Neural cell (in vitro differentiated cells): ENCODE data around the gene STAT4. TPM values are rescaled to one million over a fixed set of nuclear protein-coding genes. Genes with fewer than 3 reads are reported as not detected.
A peak's percentile ranks its signal among the peaks of the same experiment; 100 is the strongest.

Experiments
- H2AFZ ChIP-seq: fragments of 200-600, 300-800 bp; sonication (generic), shearing (Covaris generic); 2 replicates; pipeline ENCODE4 v1.6.0; 2014; ENCODE audit warnings: low read depth, mild to moderate bottlenecking, antibody characterized with exemption, low read length, moderate library complexity
- H3F3A ChIP-seq: fragments of 200-600 bp; shearing (Covaris generic); 2 replicates; pipeline ENCODE4 v1.6.1; 2016; ENCODE audit warnings: mild to moderate bottlenecking, moderate library complexity, mixed read lengths, antibody characterized with exemption, low read length; ENCODE audit not compliant: insufficient read depth, poor library complexity, severe bottlenecking
- H3K27ac ChIP-seq: fragments of 200-600, 300-800 bp; sonication (generic), shearing (Covaris generic); 2 replicates; pipeline ENCODE4 v1.5.1; 2014; ENCODE audit warnings: mild to moderate bottlenecking, low read length, moderate library complexity
- H3K27me3 ChIP-seq: fragments of 300-800, 200-600 bp; sonication (generic), shearing (Covaris generic); 2 replicates; pipeline ENCODE4 v1.6.0; 2014; ENCODE audit warnings: mild to moderate bottlenecking, low read depth, low read length, moderate library complexity; ENCODE audit not compliant: insufficient read depth
- H3K36me3 ChIP-seq: fragments of 300-800, 200-600 bp; sonication (generic), shearing (Covaris generic); 2 replicates; pipeline ENCODE4 v1.5.1; 2014; ENCODE audit warnings: mild to moderate bottlenecking, antibody characterized with exemption, low read length, moderate library complexity; ENCODE audit not compliant: insufficient read depth
- H3K4me2 ChIP-seq: fragments of 300-800, 200-600 bp; sonication (generic), shearing (Covaris generic); 2 replicates; pipeline ENCODE4 v1.6.0; 2014; ENCODE audit warnings: mild to moderate bottlenecking, low read length
- H3K4me3 ChIP-seq: fragments of 300-800, 200-600 bp; sonication (generic), shearing (Covaris generic); 2 replicates; pipeline ENCODE4 v1.5.1; 2014; ENCODE audit warnings: mild to moderate bottlenecking, low read length, moderate library complexity
- H3K79me2 ChIP-seq: fragments of 200-600 bp; shearing (Covaris generic); replicated peaks from 2 replicates; pipeline ENCODE4 v1.6.0; 2014; ENCODE audit warnings: mild to moderate bottlenecking, low read length, moderate library complexity; ENCODE audit not compliant: insufficient read depth
- H3K9ac ChIP-seq: fragments of 300-800, 200-600 bp; sonication (generic), shearing (Covaris generic); 2 replicates; pipeline ENCODE4 v1.6.1; 2016; ENCODE audit warnings: mild to moderate bottlenecking, low read length, mixed read lengths
- H3K9me2 ChIP-seq: fragments of 200-600 bp; shearing (Covaris generic); 2 replicates; pipeline ENCODE4 v1.6.1; 2016; ENCODE audit warnings: mild to moderate bottlenecking, low read length, mixed read lengths; ENCODE audit not compliant: insufficient read depth
- H3K9me3 ChIP-seq: fragments of 200-600, 300-800 bp; sonication (generic), shearing (Covaris generic); 2 replicates; pipeline ENCODE4 v1.6.1; 2016; ENCODE audit warnings: mild to moderate bottlenecking, mixed run types, low read length, moderate library complexity, mixed read lengths
- H4K20me1 ChIP-seq: fragments of 200-600 bp; shearing (Covaris generic); 2 replicates; pipeline ENCODE4 v1.6.1; 2016; ENCODE audit warnings: mild to moderate bottlenecking, mixed run types; ENCODE audit not compliant: insufficient read depth
- EP300 ChIP-seq: fragments of 450-650 bp; conservative IDR thresholded peaks from 2 replicates; pipeline ENCODE4 v1.6.1; 2014; ENCODE audit warnings: antibody characterized with exemption, mild to moderate bottlenecking, moderate library complexity; ENCODE audit not compliant: poor library complexity, severe bottlenecking
- EZH2 ChIP-seq: fragments of 200-600, 300-800 bp; shearing (Covaris generic), sonication (generic); IDR thresholded peaks from 2 replicates; pipeline ENCODE4 v1.6.1; 2014; ENCODE audit warnings: antibody characterized with exemption, low read length, borderline replicate concordance, mild to moderate bottlenecking; ENCODE audit not compliant: insufficient read depth, poor library complexity, severe bottlenecking
- MXI1 ChIP-seq: fragments of 450-650 bp; conservative IDR thresholded peaks from 2 replicates; pipeline ENCODE4 v1.6.1; 2014; ENCODE audit warnings: antibody characterized with exemption, mild to moderate bottlenecking; ENCODE audit not compliant: poor library complexity, severe bottlenecking
- POLR2AphosphoS5 ChIP-seq: IDR thresholded peaks from 2 replicates; pipeline ENCODE4 v1.6.1; 2012
- RAD21 ChIP-seq: fragments of 450-650 bp; conservative IDR thresholded peaks from 2 replicates; pipeline ENCODE4 v1.6.1; 2014; ENCODE audit warnings: antibody characterized with exemption, mild to moderate bottlenecking, moderate library complexity
- SMC3 ChIP-seq: fragments of 450-650 bp; conservative IDR thresholded peaks from 2 replicates; pipeline ENCODE4 v1.6.1; 2014; ENCODE audit warnings: antibody characterized with exemption, mild to moderate bottlenecking, moderate library complexity; ENCODE audit not compliant: poor library complexity
- TAF1 ChIP-seq: IDR thresholded peaks from 2 replicates; pipeline ENCODE4 v1.6.1; 2012; ENCODE audit warnings: low read depth
- polyA plus RNA-seq: library from polyadenylated mRNA; depleted of rRNA; stranded (reverse); fragments of >200 nt; gene quantifications from 2 replicates; pipeline ENCODE4 v1.2.3, GENCODE V29; 2014
- TF ChIP-seq, protein P1 (sequence below): fragments of 450-650 bp; IDR thresholded peaks from 2 replicates; pipeline ENCODE4 v1.5.1; 2014; ENCODE audit warnings: antibody characterized with exemption, mild to moderate bottlenecking, moderate library complexity; ENCODE audit not compliant: poor library complexity, severe bottlenecking
- TF ChIP-seq, protein P2 (sequence below): IDR thresholded peaks from 2 replicates; pipeline ENCODE4 v1.6.1; 2012; ENCODE audit warnings: borderline replicate concordance

The STAT4 gene
- polyA plus RNA-seq, 1 donor from 2014 or later = 3.7 TPM

DNA sequence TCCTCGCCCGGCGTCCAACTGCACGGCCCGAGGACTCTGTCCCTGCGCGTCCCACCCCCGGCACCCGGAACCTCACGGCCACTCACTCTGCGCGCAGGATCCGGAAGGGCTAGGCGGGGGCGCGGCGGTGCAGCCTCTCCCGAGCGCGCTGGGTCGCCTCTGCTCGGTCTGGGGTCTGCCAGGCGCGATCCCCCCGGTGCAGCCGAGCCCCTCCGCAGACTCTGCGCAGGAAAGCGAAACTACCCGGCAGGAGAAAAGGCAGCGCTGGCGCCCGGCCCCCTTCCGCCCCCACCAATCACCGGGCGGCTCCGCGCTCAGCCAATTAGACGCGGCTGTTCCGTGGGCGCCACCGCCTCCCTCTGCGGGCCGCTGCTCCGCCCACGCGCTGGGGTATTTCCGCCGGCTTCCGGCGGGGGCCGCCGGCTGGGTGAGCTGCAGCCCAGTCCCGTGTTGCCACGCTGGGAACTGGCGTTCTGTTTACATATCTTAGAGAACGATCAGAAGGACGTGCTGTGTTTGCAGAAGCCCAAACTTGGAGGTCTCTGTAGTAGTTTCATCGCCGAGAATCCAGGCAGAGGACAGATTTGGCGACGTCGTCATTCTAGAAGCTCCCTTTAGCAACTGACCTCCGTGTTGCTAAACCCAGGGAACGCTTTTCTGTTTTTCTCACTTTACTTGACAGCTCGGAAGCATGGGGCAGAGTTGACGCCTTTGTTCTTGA, 136.7 kb downstream of the STAT4 start, which contains the start of gene STAT1:
Gene STAT1 (minus strand): TSS at position 240 of the 721 bp plus-strand sequence. CDS start 4,168 bp downstream, outside the sequence.
- H3K36me3 ChIP-seq = no peaks in the 10 kb centered on the region

DNA sequence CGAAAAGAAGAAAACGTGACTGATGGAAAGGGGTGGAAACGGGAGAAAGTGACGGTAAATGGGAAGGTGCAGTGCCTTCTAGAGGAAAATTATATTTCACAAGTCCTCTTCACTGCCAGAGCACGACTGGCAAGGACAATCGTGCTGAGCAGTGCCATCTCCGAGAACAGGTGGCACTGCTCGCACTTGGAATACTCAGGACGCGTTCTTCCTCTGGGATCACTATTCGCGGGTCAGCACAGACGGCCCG, 137.2 kb downstream of the STAT4 start:
- no peaks in the 10 kb centered on the region for H3K36me3 ChIP-seq
- peak overlapping the region; percentile 97 for H2AFZ ChIP-seq
- peak overlapping the region; percentile 96 for H3K4me3 ChIP-seq
- no peaks in the 10 kb centered on the region for H3K79me2 ChIP-seq
- H3K9me3 ChIP-seq = no peaks in the 10 kb centered on the region
- H3K27ac ChIP-seq = no peak overlapping the region
- H3K27me3 ChIP-seq = peaks cover 7% of the 10 kb centered on the region
- no peaks in the 10 kb centered on the region for H4K20me1 ChIP-seq
- H3K4me2 ChIP-seq = peak overlapping the region; percentile 74
- no peaks in the 10 kb centered on the region for H3F3A ChIP-seq
- H3K9me2 ChIP-seq = no peaks in the 10 kb centered on the region
- peak overlapping the region; percentile 65 for H3K9ac ChIP-seq
- TF ChIP-seq, protein P1, sequence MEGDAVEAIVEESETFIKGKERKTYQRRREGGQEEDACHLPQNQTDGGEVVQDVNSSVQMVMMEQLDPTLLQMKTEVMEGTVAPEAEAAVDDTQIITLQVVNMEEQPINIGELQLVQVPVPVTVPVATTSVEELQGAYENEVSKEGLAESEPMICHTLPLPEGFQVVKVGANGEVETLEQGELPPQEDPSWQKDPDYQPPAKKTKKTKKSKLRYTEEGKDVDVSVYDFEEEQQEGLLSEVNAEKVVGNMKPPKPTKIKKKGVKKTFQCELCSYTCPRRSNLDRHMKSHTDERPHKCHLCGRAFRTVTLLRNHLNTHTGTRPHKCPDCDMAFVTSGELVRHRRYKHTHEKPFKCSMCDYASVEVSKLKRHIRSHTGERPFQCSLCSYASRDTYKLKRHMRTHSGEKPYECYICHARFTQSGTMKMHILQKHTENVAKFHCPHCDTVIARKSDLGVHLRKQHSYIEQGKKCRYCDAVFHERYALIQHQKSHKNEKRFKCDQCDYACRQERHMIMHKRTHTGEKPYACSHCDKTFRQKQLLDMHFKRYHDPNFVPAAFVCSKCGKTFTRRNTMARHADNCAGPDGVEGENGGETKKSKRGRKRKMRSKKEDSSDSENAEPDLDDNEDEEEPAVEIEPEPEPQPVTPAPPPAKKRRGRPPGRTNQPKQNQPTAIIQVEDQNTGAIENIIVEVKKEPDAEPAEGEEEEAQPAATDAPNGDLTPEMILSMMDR = peak; percentile 28
- TF ChIP-seq, protein P2, sequence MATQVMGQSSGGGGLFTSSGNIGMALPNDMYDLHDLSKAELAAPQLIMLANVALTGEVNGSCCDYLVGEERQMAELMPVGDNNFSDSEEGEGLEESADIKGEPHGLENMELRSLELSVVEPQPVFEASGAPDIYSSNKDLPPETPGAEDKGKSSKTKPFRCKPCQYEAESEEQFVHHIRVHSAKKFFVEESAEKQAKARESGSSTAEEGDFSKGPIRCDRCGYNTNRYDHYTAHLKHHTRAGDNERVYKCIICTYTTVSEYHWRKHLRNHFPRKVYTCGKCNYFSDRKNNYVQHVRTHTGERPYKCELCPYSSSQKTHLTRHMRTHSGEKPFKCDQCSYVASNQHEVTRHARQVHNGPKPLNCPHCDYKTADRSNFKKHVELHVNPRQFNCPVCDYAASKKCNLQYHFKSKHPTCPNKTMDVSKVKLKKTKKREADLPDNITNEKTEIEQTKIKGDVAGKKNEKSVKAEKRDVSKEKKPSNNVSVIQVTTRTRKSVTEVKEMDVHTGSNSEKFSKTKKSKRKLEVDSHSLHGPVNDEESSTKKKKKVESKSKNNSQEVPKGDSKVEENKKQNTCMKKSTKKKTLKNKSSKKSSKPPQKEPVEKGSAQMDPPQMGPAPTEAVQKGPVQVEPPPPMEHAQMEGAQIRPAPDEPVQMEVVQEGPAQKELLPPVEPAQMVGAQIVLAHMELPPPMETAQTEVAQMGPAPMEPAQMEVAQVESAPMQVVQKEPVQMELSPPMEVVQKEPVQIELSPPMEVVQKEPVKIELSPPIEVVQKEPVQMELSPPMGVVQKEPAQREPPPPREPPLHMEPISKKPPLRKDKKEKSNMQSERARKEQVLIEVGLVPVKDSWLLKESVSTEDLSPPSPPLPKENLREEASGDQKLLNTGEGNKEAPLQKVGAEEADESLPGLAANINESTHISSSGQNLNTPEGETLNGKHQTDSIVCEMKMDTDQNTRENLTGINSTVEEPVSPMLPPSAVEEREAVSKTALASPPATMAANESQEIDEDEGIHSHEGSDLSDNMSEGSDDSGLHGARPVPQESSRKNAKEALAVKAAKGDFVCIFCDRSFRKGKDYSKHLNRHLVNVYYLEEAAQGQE = no peak

More for the DNA sequence above, 136.7 kb downstream of the STAT4 start, which contains the start of gene STAT1:
- H4K20me1 ChIP-seq = no peaks in the 10 kb centered on the region
- TF ChIP-seq, protein P2 = peak; percentile 56
- TF ChIP-seq EZH2 (no peak), TAF1 (peak; percentile 36), POLR2AphosphoS5 (peak; percentile 74), EP300 (peak; percentile 98), RAD21 (peak; percentile 39), SMC3 (peak; percentile 51), MXI1 (peak; percentile 90)
- TF ChIP-seq, protein P1 = peak; percentile 42
- no peaks in the 10 kb centered on the region for H3K9me3 ChIP-seq
- H3K27ac ChIP-seq = peak within 1 kb of the TSS; percentile 45
- H3K9ac ChIP-seq = peak within 1 kb of the TSS; percentile 65
- H3K4me2 ChIP-seq = peak within 1 kb of the TSS; percentile 87
- no peaks in the 10 kb centered on the region for H3F3A ChIP-seq
- H2AFZ ChIP-seq = peak within 1 kb of the TSS; percentile 97
- no peaks in the 10 kb centered on the region for H3K9me2 ChIP-seq
- peak within 1 kb of the TSS; percentile 96 for H3K4me3 ChIP-seq
- no peaks in the 10 kb centered on the region for H3K79me2 ChIP-seq
- H3K27me3 ChIP-seq = peaks cover 7% of the 10 kb centered on the region
